GM19397 (cell line): Measurements from ENCODE around the gene TECPR1.

ENCODE experiments used
- ATAC-seq: cut with Tn5 transposase; IDR thresholded peaks from one replicate; pipeline ENCODE4 v1.9.1; 2021; ENCODE audit warnings: mild to moderate bottlenecking, moderate library complexity; ENCODE audit not compliant: unreplicated experiment

Gene TECPR1

DNA sequence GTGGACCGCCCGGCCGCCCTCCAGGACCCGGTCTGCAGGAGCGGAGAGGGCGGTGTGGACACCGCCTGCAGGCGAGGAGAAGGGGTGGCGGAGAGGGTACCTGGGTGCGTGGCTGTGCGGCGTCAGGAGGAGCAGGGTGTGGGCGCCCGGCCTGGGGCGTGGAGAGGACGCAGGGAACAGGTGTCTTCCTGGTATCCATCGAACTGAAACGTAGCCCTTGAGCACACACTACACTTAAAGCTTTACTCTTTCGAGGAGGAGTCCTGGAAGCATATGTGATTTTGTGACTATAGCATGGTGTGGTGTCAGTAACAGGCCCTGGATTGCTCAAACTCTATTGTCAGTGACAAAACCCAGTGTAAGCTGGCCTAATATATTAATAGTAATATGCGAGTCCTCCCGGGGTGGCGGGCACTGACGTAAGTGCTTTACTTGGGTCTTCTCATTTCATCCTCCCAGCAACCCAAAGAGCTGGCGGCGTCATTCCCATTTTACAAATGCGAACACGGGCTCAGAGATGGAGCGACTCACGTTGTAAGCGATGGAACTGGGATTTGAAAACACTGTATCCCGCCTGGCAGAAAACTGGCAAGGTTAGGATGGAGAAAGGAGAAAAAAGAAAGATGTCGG lies 508 bp upstream of the TECPR1 start:
- ATAC-seq = peak; percentile 27

GRCh38 chr7:98251231-98251600 lies 816 bp downstream of the TECPR1 start:
- ATAC-seq = peak; percentile 7

- no peak for ATAC-seq
These were observed 1.2 kb downstream of the TECPR1 start for GRCh38 chr7:98250789-98251188.

GRCh38 chr7:98249106-98249505 lies 2.9 kb downstream of the TECPR1 start:
- no peak for ATAC-seq

GRCh38 chr7:98248156-98248555 lies 3.9 kb downstream of the TECPR1 start:
- ATAC-seq = no peak

DNA sequence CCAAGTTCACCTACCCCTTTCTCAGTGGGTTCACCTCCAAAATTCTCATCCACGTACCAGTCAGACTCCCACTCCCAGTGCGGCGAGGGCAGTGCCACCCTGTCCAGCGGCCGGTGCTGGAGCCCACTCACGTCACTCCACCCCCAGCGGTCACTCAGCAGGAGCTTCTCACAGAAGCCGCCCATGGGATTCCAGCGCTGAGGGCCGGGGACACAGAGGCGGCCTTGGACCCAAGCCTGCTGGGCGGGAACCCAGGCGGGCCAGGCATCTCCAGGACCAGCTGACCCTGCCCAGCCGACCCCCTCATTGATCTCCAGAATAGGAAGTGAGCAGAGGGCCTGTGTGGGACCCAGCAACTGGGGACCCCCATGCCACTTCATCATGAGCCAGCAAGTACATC lies 7.2 kb downstream of the TECPR1 start:
- ATAC-seq = no peak

- ATAC-seq = no peak
These were observed 9.1 kb downstream of the TECPR1 start for GRCh38 chr7:98242934-98243333.

GRCh38 chr7:98242342-98242741 lies 9.7 kb downstream of the TECPR1 start:
- ATAC-seq = no peak

DNA sequence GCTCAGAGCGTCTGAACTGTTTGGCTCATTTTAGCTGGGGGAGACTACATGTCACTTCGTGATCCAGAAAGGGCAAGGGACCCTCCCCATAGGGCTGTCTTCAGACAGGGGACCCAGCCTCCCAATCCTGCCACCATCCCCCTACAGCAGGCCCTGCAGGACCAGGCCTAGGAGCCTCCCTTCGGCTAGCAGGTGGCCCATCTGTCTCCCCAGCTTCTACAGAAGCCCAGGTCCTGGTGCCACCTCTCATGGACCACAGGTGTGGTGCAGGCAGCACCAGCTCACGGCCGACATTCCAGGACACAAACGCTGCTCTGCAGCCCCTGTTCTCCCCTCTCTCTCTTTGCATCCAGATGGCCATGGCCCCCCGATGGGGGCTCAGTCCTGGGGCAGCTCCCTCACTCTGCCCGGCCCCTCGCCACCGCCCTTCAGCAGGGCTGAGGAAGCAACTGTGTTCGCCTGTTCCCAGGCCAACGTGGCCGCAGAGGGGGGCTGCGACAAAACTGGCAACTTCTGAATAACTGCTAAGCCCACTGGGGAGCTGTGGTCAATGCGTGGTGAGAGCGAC lies 10.3 kb downstream of the TECPR1 start:
- no peak for ATAC-seq

- no peak for ATAC-seq
These were observed 10.9 kb downstream of the TECPR1 start for GRCh38 chr7:98240961-98241673.

DNA sequence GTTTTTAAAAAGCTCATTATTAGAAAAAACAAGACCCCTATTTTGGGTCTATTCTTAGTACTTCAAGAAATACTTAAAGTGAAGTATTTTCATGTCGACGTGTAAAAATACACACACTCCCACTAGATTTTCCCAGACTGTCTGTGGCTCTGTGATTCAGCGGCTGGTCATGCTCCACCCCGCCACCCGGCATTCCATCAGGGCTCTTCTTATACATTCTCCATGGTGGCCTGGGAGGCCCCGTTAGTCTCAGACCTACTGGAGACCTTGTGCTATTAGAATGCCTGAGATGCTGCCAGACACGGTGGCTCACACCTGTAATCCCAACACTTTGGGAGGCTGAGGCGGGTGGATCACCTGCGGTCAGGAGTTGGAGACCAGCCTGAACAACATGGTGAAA lies 13.1 kb downstream of the TECPR1 start:
- no peak for ATAC-seq

- ATAC-seq = no peak
These were observed 14.0 kb downstream of the TECPR1 start for GRCh38 chr7:98238076-98238475.

DNA sequence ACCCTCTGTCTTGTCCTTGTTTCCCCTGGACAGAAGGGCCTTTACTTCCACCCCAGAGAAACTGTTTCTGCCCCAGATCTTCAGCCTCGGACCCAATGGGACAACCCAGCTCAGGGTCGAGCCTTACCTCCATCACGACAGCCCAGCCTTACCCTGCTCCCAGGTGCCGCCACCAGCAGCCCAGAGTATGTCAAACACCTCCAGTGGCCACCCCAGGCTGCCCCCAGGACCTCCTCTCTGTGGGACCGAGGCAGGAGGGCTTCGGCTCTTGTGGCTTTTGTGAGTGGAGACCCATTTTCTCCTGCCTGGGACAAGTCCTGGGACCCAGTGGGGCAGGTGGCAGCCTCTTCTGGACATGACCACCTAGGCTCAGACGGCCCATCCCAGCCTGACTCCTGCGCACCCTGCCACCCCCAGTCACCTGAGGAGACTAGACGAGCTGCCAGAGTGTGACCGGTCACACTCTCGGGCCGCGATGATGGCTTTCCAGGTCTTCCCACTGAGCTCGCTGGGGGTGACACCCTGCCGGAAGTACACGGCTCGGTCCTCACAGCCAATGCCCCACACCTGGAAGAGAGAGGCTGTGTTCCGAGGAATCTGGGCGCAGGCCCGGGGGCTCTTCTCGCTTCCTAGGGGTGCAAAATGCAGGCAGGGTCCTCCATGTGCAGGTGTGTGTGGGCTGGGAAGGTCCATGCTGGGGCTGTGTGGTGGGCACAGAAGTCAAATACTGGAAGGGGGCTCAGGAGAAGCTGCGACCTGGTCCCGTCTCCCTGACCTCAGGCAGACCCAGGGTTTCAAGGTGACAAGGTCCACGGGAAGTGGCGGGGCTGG lies 15.5 kb downstream of the TECPR1 start:
- no peak for ATAC-seq

DNA sequence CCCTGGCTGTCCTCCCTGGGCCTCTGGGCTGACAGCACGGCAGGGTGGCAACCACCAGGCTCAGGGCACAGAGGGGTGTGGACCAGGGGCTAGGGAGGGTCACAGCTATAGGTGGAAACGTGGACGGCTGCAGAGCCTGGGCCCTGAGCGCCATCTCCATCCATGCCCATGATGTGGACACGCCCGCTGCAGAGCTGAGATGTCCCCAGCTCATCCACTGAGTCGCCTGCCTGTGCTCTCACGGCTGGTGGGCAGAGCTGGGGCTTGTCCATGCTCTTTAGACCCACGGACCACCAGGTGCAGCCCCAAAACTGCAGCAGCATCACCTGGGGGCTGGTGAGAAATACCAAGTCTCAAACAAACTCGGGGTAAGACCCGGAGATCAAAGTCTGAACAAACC lies 16.1 kb downstream of the TECPR1 start:
- ATAC-seq = no peak

DNA sequence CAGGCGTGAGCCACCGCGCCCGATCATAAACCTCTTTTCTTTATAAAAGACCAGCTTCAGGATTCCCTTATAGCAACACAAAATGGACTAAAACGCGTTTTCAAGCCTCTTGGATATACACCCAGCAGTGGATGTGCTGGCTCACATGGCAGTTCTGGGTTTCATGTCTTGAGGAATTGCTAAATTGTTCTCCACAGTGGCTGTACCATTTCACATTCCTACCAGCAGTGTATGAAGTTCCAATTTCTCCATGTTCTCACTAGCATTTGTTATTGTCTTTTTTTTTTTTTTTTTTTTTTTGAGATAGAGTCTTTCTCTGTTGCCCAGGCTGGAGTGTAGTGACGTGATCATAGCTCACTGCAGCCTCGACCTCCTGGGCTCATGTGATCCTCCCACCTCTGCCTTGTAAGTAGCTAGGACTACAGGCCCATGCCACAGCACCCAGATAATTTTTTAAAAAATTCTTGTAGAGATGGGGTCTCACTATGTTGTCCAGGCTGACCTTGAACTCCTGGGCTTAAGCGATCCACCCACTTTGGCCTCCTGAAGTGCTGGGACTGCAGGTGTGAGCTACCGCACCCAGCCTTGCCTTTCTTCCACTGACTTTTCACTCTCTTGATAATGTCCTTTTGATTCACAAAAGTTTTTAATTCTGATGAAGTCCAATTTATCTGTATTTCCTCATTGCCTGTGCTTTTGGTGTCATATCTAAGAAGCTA lies 17.4 kb downstream of the TECPR1 start:
- ATAC-seq = no peak

DNA sequence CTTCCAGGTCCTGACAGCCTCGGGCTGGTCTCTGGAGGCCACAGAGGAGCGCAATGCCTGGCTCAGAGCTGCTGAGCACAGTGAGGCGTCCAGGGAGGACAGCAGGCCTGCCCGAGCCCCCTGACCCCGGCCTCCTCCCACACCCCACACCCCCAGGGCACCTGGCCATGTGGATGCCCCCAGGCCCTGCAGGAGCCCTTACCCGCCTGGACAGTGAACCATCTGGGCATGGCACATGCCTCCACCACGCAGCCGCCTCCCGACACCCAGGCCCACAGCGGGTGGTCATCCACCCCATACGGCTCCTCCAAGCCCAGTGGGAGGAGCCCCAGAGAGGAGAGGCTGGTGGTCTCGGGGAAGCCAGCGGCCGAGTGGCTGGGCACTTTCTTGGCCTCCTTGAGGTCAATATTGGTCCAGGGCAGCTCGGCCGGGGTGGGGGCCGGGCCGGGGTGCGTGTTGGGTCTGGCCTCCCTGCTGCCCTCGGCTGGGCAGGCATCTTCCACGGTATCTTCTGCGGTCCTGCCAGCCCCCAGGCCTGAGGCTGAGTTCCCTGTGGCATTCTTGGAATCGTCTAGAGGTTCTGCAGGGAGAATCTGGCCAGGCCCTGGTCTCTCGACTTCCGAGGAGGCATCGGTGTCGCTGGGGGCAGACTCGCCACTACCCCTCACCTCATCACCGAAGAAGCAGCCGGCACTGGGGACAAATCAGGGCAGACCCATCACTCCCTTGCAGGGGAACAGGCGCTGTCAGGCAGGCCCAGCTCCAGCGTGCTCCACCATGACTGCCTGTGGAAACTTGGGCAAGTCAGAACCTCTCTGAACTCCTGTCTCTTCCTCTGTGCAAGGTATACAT lies 18.6 kb downstream of the TECPR1 start:
- no peak for ATAC-seq

DNA sequence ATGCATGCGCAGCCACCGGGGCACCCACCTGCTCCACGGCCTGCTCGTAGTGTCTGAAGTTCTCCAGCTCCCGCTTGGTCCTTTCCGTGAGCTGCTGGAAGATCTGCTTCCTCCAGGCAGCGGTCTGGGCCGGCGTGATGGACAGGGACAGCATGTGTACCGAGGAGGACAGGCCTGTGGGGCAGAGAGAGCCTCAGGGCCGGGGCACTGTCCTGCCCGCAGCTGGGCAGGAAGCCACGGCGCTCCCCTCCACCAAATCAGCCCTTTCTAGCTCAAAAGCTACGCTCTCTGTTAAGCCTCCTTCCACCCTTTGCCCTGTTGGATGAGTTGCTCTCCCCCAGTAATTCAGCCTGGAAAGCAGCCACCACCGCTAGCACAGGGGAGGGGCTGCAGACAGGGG lies 19.2 kb downstream of the TECPR1 start:
- no peak for ATAC-seq

- ATAC-seq = no peak
These were observed 19.8 kb downstream of the TECPR1 start for GRCh38 chr7:98232263-98232585.

GRCh38 chr7:98231493-98232262 lies 20.4 kb downstream of the TECPR1 start:
- ATAC-seq = no peak
